Activated effector memory CD4-positive, alpha-beta T cell treated with Interleukin-2 at 50 U/mL for 16 hours (primary cell): ENCODE results near the gene NUP93.
"Not testable (repeated sequence)": the region's sequence is repeated elsewhere in the genome, so short reads cannot be mapped to it uniquely, and the experiment has no call there.

ENCODE experiments used
- DNase-seq: peaks from one replicate; pipeline ENCODE4 v3.0.0-alpha.2; 2020

NUP93 gene

GRCh38 chr16:56874800-56875199, 144.9 kb downstream of the NUP93 start:
- DNase-seq = no peak

- no peak for DNase-seq
These were observed 146.1 kb downstream of the NUP93 start for GRCh38 chr16:56876048-56876447.

GRCh38 chr16:56877486-56878182, 147.7 kb downstream of the NUP93 start:
- DNase-seq = no peak

- no peak for DNase-seq
These were observed 148.4 kb downstream of the NUP93 start for GRCh38 chr16:56878282-56878854.

- DNase-seq = no peak
These were observed 149.3 kb downstream of the NUP93 start for GRCh38 chr16:56879276-56879675.

GRCh38 chr16:56880176-56880575, 150.2 kb downstream of the NUP93 start:
- DNase-seq = no peak

- DNase-seq = no peak
These were observed 150.8 kb downstream of the NUP93 start for GRCh38 chr16:56880685-56881084.

- DNase-seq = no peak
These were observed 152.3 kb downstream of the NUP93 start for GRCh38 chr16:56882077-56882800.

- DNase-seq = no peak
These were observed 153.7 kb downstream of the NUP93 start for GRCh38 chr16:56883586-56883985.

- DNase-seq = no peak
These were observed 154.2 kb downstream of the NUP93 start for GRCh38 chr16:56884026-56884582.

- not testable (repeated sequence) for DNase-seq
These were observed 155.0 kb downstream of the NUP93 start for GRCh38 chr16:56884929-56885328.

- no peak for DNase-seq
These were observed 155.7 kb downstream of the NUP93 start for GRCh38 chr16:56885446-56886162.

- no peak for DNase-seq
These were observed 156.4 kb downstream of the NUP93 start for GRCh38 chr16:56886296-56886695.

- DNase-seq = no peak
These were observed 156.9 kb downstream of the NUP93 start for GRCh38 chr16:56886826-56887225.

GRCh38 chr16:56888806-56889205, 158.9 kb downstream of the NUP93 start:
- DNase-seq = no peak

- DNase-seq = no peak
These were observed 159.3 kb downstream of the NUP93 start for GRCh38 chr16:56889206-56889605.

GRCh38 chr16:56891685-56892084, 161.8 kb downstream of the NUP93 start:
- no peak for DNase-seq

GRCh38 chr16:56892705-56893104, 162.8 kb downstream of the NUP93 start:
- no peak for DNase-seq

GRCh38 chr16:56894331-56894917, 164.5 kb downstream of the NUP93 start:
- no peak for DNase-seq

- DNase-seq = no peak
These were observed 165.9 kb downstream of the NUP93 start for GRCh38 chr16:56895813-56896212.

- no peak for DNase-seq
These were observed 166.3 kb downstream of the NUP93 start for GRCh38 chr16:56896244-56896643.

- no peak for DNase-seq
These were observed 167.3 kb downstream of the NUP93 start for GRCh38 chr16:56897026-56897799.
